Measurements from ENCODE around the gene DTNBP1.

DNA sequence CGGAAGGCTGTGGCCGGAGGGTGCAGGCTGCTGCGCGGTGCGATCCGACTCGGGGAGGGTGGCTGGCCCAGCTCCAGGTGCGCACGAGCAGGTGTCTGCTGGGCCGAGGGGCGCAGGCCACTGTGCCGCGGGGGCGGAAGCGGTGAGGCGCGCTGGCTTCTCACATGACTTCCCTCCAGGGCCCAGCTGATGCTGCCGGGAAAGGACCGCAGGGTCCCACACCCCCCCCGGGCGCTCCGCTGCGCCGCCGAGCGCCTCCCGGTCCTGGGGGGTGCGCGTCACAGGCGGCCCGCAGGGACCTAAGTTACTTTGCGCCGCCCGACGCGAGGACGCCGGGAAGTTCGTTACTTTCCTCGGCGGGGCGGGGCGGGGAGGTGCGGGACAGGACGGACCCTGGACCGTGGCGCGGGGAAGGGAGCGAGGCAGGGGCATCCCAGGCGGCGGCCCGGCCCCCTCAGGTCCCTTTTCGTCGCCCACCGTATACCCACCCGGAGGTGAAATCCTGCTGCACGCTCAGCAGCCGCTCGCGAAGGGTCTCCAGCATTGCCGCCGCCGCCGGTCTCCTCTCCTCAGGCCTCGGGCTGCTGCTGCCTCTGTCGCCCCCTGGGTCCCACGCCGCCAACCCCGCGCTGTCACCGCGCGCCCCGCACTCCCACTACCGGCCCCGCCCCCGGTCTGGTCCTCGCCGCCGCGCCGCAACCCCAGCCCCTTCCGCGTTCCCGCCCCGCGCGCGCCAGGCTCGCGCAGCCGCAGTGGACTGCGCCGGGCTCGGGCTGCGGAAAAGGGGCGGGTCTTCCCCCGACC is at the start of gene DTNBP1:
- TF ChIP-seq, protein P1, sequence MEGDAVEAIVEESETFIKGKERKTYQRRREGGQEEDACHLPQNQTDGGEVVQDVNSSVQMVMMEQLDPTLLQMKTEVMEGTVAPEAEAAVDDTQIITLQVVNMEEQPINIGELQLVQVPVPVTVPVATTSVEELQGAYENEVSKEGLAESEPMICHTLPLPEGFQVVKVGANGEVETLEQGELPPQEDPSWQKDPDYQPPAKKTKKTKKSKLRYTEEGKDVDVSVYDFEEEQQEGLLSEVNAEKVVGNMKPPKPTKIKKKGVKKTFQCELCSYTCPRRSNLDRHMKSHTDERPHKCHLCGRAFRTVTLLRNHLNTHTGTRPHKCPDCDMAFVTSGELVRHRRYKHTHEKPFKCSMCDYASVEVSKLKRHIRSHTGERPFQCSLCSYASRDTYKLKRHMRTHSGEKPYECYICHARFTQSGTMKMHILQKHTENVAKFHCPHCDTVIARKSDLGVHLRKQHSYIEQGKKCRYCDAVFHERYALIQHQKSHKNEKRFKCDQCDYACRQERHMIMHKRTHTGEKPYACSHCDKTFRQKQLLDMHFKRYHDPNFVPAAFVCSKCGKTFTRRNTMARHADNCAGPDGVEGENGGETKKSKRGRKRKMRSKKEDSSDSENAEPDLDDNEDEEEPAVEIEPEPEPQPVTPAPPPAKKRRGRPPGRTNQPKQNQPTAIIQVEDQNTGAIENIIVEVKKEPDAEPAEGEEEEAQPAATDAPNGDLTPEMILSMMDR (IDR thresholded peaks at IDR 0.05; ENCODE audit: low read depth, low read length, poor library complexity, severe bottlenecking): no peak
- TF ChIP-seq EZH2phosphoT487 (IDR thresholded peaks at IDR 0.05; ENCODE audit: borderline replicate concordance, low read length): no peak
